SJSA1 (cell line): ENCODE measurements around the gene LCP2. TPM values are rescaled to one million over a fixed set of nuclear protein-coding genes. Genes with fewer than 3 reads are reported as not detected.
A peak's percentile ranks its signal among the peaks of the same experiment; 100 is the strongest.

Source experiments
- DNase-seq, 2 experiments: peaks; one replicate each; pipeline ENCODE4 v3.0.0-alpha.2; 2015 to 2020; ENCODE audit warnings: low spot score in 2 of 2, low read depth in 1 of 2
- H3K27ac ChIP-seq: fragments of 250-450 bp; sonication (Bioruptor Pico); 2 replicates; pipeline ENCODE4 v1.5.1; 2020; ENCODE audit warnings: mild to moderate bottlenecking, moderate library complexity
- H3K27me3 ChIP-seq: fragments of 250-450 bp; sonication (Bioruptor Pico); replicated peaks from 2 replicates; pipeline ENCODE4 v1.5.1; 2020; ENCODE audit warnings: mild to moderate bottlenecking, moderate library complexity
- H3K36me3 ChIP-seq: fragments of 250-450 bp; sonication (Bioruptor Pico); 2 replicates; pipeline ENCODE4 v1.5.1; 2020; ENCODE audit warnings: mild to moderate bottlenecking
- H3K4me1 ChIP-seq: fragments of 250-450 bp; sonication (Bioruptor Pico); replicated peaks from 2 replicates; pipeline ENCODE4 v1.6.1; 2021; ENCODE audit warnings: mild to moderate bottlenecking
- H3K4me3 ChIP-seq: fragments of 250-450 bp; sonication (Bioruptor Pico); 2 replicates; pipeline ENCODE4 v1.5.1; 2020; ENCODE audit warnings: mild to moderate bottlenecking
- H3K9me3 ChIP-seq: fragments of 250-450 bp; sonication (Bioruptor Pico); replicated peaks from 2 replicates; pipeline ENCODE4 v1.5.1; 2020; ENCODE audit warnings: mild to moderate bottlenecking
- total RNA-seq: library from RNA; depleted of rRNA; stranded (reverse); fragments of >200 nt; shearing (Covaris generic); gene quantifications from 2 replicates; pipeline ENCODE4 v1.2.3, GENCODE V29; 2014

LCP2 gene
- total RNA-seq, 1 experiment from 2014 or later: 0.03 TPM

GRCh38 chr5:170312301-170312595 is 14.7 kb upstream of the LCP2 start:
- Histone ChIP-seq H3K4me3 (no peak overlapping the region), H3K36me3 (no peaks in the 10 kb centered on the region), H3K4me1 (no peaks in the 10 kb centered on the region), H3K27ac (no peak overlapping the region), H3K9me3 (no peaks in the 10 kb centered on the region), H3K27me3 (peaks cover 3% of the 10 kb centered on the region; the same call in 1 of the 2 replicates)
- no peak for DNase-seq

GRCh38 chr5:170311511-170312300 is 14.1 kb upstream of the LCP2 start:
- Histone ChIP-seq H3K27ac (no peak overlapping the region), H3K4me1 (no peaks in the 10 kb centered on the region), H3K9me3 (no peaks in the 10 kb centered on the region), H3K27me3 (peaks cover 3% of the 10 kb centered on the region; the same call in 1 of the 2 replicates), H3K4me3 (no peak overlapping the region), H3K36me3 (no peaks in the 10 kb centered on the region)
- DNase-seq: no peak

DNA sequence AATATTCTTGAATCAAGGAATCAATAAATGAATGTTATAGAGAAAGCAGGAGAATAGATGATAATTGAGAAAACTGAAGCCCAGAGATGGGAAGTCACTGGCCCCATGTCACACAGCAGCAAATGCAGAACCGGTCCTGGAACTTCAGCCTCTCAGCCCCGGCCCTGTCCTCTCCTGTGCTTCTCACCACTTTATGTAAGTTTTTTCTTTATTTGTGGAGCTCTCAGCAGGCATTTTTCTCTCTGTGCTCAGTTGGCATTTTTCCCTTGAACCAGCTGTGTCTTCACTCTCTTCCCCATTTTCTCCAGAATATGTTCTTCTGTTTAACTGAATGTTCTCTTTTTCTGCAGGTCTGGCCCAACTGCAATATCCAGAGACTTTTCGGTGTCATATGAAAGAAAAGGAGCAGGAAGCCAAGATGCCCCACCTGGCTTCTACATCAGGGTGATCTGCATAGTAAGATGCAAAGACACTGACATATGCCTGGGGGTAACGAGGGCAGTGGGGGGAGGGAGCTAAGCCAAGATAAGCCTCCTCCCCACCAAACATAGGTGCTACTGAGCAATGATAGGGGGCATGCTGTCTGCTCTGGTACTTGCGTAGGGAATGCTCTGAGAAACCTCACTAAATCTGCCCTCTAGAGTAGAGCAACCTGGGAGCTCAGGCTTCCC is 12.8 kb upstream of the LCP2 start:
- Histone ChIP-seq H3K9me3 (no peaks in the 10 kb centered on the region), H3K36me3 (no peaks in the 10 kb centered on the region), H3K27me3 (peaks cover 3% of the 10 kb centered on the region), H3K4me1 (no peaks in the 10 kb centered on the region), H3K4me3 (no peak overlapping the region), H3K27ac (no peak overlapping the region)
- no peak for DNase-seq

GRCh38 chr5:170308686-170309085 is 11.1 kb upstream of the LCP2 start:
- DNase-seq: no peak
- Histone ChIP-seq H3K36me3 (no peaks in the 10 kb centered on the region), H3K4me3 (no peak overlapping the region), H3K9me3 (no peaks in the 10 kb centered on the region), H3K27ac (no peak overlapping the region), H3K27me3 (no peaks in the 10 kb centered on the region; the same call in none of the 2 replicates), H3K4me1 (no peaks in the 10 kb centered on the region)

DNA sequence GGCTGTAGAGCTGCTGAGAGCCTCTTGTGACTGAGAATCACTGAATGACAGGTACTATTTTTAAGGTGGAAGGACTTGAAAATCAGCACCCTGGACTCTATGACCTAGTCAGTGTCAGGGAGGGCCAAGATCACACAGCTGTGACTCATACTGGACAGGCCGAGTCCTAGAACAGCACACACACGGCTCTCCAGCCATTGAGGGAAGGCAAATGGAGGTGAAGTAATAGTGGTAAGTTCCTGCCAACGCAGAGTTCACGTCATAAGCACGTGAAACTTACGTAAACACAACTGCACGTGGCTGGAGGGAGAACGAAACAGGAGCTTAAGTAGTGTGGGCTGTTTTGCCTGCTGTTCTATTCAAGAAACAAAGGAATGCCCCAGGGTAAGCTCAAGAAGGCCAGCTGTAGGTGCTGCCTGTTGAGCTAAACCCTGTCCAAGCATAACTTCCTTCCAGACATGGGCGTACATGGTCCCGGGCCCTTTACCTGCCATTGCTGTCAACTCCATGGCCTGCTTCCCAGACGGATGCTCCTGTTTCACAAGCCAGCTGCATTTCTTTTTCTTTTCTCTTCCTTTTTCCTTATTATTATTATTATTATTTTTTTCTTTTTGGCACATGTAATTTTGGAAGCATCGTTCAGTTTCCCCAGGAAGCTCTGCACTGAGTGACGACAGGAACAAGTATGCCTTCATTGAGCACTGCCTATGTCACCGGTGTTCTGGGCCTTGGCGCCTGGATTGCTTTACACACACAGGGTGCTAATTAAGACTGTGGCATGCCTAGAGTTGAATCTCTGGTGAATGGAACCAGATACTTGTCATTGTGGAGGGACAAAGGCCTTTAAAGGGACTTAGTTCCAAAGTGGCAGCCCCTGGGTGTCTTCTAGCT is 10.2 kb upstream of the LCP2 start:
- Histone ChIP-seq H3K4me3 (no peak overlapping the region), H3K27ac (no peak overlapping the region), H3K36me3 (no peaks in the 10 kb centered on the region), H3K4me1 (no peaks in the 10 kb centered on the region), H3K9me3 (no peaks in the 10 kb centered on the region), H3K27me3 (no peaks in the 10 kb centered on the region; the same call in none of the 2 replicates)
- DNase-seq: peak in 1 of 2 experiments; percentile 12

GRCh38 chr5:170306381-170306831 is 8.8 kb upstream of the LCP2 start:
- peak in 1 of 2 experiments; percentile 11 for DNase-seq

GRCh38 chr5:170305646-170306025 is 8.1 kb upstream of the LCP2 start:
- Histone ChIP-seq H3K9me3 (no peaks in the 10 kb centered on the region), H3K27me3 (no peaks in the 10 kb centered on the region; the same call in 1 of the 2 replicates), H3K4me3 (no peak overlapping the region), H3K27ac (no peak overlapping the region), H3K4me1 (no peaks in the 10 kb centered on the region), H3K36me3 (no peaks in the 10 kb centered on the region)
- DNase-seq: no peak

More at GRCh38 chr5:170306381-170306831, 8.8 kb upstream of the LCP2 start:
- no peaks in the 10 kb centered on the region; the same call in 1 of the 2 replicates for H3K27me3 ChIP-seq
- no peaks in the 10 kb centered on the region for H3K36me3 ChIP-seq
- H3K4me3 ChIP-seq: no peak overlapping the region
- H3K27ac ChIP-seq: no peak overlapping the region
- H3K4me1 ChIP-seq: no peaks in the 10 kb centered on the region
- no peaks in the 10 kb centered on the region for H3K9me3 ChIP-seq

DNA sequence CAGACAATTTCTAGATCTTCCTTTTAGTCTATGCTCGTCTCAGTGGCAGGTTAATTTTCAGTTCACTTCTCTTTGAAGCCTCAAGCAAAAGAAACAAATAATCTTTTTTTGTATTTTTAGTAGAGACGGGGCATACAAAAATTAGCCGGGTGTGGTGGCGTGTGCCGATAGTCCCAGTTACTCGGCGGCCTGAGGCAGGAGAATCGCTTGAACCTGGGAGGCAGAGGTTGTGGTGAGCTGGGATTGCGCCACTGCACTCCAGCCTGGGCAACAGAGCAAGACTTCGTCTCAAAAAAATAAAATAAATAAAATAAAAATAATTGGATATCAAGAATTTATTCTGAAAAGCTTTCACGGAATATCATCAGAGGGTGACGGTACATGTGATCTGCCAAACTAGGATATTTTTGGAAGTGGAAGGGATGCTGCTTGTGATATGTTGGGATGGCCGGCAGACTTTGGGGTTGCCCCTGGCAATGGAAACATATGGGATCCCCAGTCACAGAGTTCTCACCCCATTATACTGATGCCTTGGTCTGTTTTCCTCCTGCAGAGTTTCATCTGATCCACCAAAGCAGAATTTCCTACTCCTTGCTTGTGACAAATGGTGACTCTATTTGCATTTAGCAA is 7.6 kb upstream of the LCP2 start:
- no peaks in the 10 kb centered on the region for H3K36me3 ChIP-seq
- no peaks in the 10 kb centered on the region; the same call in 1 of the 2 replicates for H3K27me3 ChIP-seq
- no peaks in the 10 kb centered on the region for H3K4me1 ChIP-seq
- DNase-seq: no peak
- no peak overlapping the region for H3K4me3 ChIP-seq
- no peaks in the 10 kb centered on the region for H3K9me3 ChIP-seq
- no peak overlapping the region for H3K27ac ChIP-seq

GRCh38 chr5:170303549-170303948 is 6.0 kb upstream of the LCP2 start:
- Histone ChIP-seq H3K9me3 (no peaks in the 10 kb centered on the region), H3K27me3 (no peaks in the 10 kb centered on the region; the same call in 1 of the 2 replicates), H3K36me3 (no peaks in the 10 kb centered on the region), H3K27ac (no peak overlapping the region), H3K4me3 (no peak overlapping the region), H3K4me1 (no peaks in the 10 kb centered on the region)
- DNase-seq: no peak

- Histone ChIP-seq H3K9me3 (no peaks in the 10 kb centered on the region), H3K36me3 (no peaks in the 10 kb centered on the region), H3K27me3 (no peaks in the 10 kb centered on the region; the same call in 1 of the 2 replicates), H3K4me1 (no peaks in the 10 kb centered on the region), H3K27ac (no peak overlapping the region), H3K4me3 (no peak overlapping the region)
- DNase-seq: no peak
Measured at GRCh38 chr5:170302653-170303501, 5.3 kb upstream of the LCP2 start.

DNA sequence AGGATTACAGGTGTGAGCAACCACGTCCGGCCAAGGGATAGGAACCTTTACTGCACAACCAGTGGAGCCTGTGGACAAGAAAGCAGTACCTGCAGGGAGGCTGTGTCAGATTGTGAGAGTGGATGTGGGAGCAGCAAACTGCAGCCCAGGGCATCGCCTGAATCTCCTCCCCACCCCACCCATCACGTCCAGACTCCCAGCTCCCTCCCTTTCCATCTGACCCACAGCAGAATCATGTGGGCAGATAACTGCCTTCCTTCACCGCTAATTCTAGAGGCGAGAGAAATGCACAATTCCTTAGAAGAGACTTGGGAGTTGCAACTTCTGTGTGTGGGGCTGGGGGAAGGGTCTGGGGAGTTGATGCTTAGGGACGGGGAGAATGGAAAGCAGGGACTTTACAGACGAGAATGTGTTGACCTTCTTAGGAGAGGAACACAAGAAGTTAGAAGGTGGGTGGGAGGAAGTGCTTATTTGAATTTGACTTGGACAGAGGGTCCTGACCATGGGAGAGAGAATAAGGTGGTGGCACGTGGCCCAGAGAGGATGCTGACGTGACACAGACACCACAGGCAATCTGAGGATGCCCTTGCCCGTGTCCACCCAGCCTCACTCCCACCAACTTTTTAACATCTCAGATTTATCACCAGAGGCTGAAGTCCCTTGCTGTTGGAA is 4.5 kb upstream of the LCP2 start:
- Histone ChIP-seq H3K36me3 (no peaks in the 10 kb centered on the region), H3K27ac (no peak overlapping the region), H3K4me1 (no peaks in the 10 kb centered on the region), H3K9me3 (no peaks in the 10 kb centered on the region), H3K4me3 (no peak overlapping the region), H3K27me3 (no peaks in the 10 kb centered on the region; the same call in 1 of the 2 replicates)
- no peak for DNase-seq

- H3K27me3 ChIP-seq: peaks cover 1% of the 10 kb centered on the region; the same call in 1 of the 2 replicates
Measured at GRCh38 chr5:170301149-170301548, 3.6 kb upstream of the LCP2 start.

More at GRCh38 chr5:170301149-170301548, 3.6 kb upstream of the LCP2 start:
- Histone ChIP-seq H3K4me3 (no peak overlapping the region), H3K27ac (no peak overlapping the region), H3K36me3 (no peaks in the 10 kb centered on the region), H3K9me3 (no peaks in the 10 kb centered on the region), H3K4me1 (no peaks in the 10 kb centered on the region)
- no peak for DNase-seq
